ENCODE results near the gene ETFDH. TPM values are rescaled to one million over a fixed set of nuclear protein-coding genes. Genes with fewer than 3 reads are reported as not detected.

Gene ETFDH
- total and polyA plus RNA-seq, 8 donors: 20.7 to 35.8 (median 25.5) TPM

Other genes starting within 250 kb of the ETFDH start
- 1 to 10 TPM; 2.7 to 4.3 TPM for gene RXFP1, start 150.4 kb upstream of the ETFDH start, total RNA-seq
- 10 to 100 TPM in 1 of 6 donors, 1 to 10 TPM in 5; 6.2 to 10.2 (median 8.1) TPM for gene RXFP1, start 150.4 kb upstream of the ETFDH start, polyA plus RNA-seq (ENCODE audit: insufficient read length in 6 of 6)
- 1 to 10 TPM; 5.5 to 6.0 TPM for gene C4orf46, start 409 bp upstream of the ETFDH start, total RNA-seq
- gene C4orf46, start 409 bp upstream of the ETFDH start, polyA plus RNA-seq (ENCODE audit: insufficient read length in 6 of 6): 10 to 100 TPM; 19.1 to 24.4 (median 22.0) TPM
- gene PPID, start 51.1 kb downstream of the ETFDH start, total RNA-seq: 10 to 100 TPM; 24.2 to 24.3 TPM
- gene PPID, start 51.1 kb downstream of the ETFDH start, polyA plus RNA-seq (ENCODE audit: insufficient read length in 6 of 6): 10 to 100 TPM; 46.8 to 63.0 (median 57.7) TPM
- 10 to 100 TPM; 56.6 to 71.2 TPM for gene FNIP2, start 96.7 kb downstream of the ETFDH start, total RNA-seq
- gene FNIP2, start 96.7 kb downstream of the ETFDH start, polyA plus RNA-seq (ENCODE audit: insufficient read length in 6 of 6): 10 to 100 TPM; 24.5 to 35.2 (median 28.5) TPM

All from left lung (tissue), 8 donors.